Activated B cell treated with CpG ODN at 0.5 μM for 24 hours (primary cell): ENCODE data around the gene OAT. TPM values are rescaled to one million over a fixed set of nuclear protein-coding genes. Genes with fewer than 3 reads are reported as not detected.

Experiments
- ATAC-seq: fragments of 200-7000 bp; cut with Tn5 transposase; one replicate; pipeline ENCODE4 v1.10.0; 2021; ENCODE audit warnings: low read depth, mild to moderate bottlenecking, moderate library complexity
- CTCF ChIA-PET: fragments of 350-600 bp; sonication (Branson Sonifier 250); formaldehyde crosslinking; loops from one replicate; lab custom pipeline; 2021; ENCODE audit warnings: antibody characterized with exemption; lab: Charles Lee
- POLR2A ChIA-PET: fragments of 350-600 bp; sonication (Branson Sonifier 250); formaldehyde crosslinking; loops from one replicate; lab custom pipeline; 2021; ENCODE audit warnings: antibody characterized with exemption; lab: Charles Lee
- DNase-seq: peaks from one replicate; pipeline ENCODE4 v3.0.0; 2022
- H3K27ac Mint-ChIP-seq: one replicate; pipeline ENCODE4 v1.8.0; 2020; ENCODE audit warnings: mixed read lengths
- H3K27me3 Mint-ChIP-seq: one replicate; pipeline ENCODE4 v1.8.0; 2021; ENCODE audit warnings: mixed read lengths
- H3K36me3 Mint-ChIP-seq: one replicate; pipeline ENCODE4 v1.8.0; 2021; ENCODE audit warnings: low read depth, mixed read lengths
- H3K4me1 Mint-ChIP-seq: one replicate; pipeline ENCODE4 v1.8.0; 2021; ENCODE audit warnings: mixed read lengths
- H3K4me3 Mint-ChIP-seq: one replicate; pipeline ENCODE4 v1.8.0; 2020; ENCODE audit warnings: mild to moderate bottlenecking, mixed read lengths
- H3K9me3 Mint-ChIP-seq: one replicate; pipeline ENCODE4 v1.8.0; 2020; ENCODE audit warnings: mixed read lengths
- CTCF ChIP-seq: fragments of 200-600 bp; IDR thresholded peaks from one replicate; pipeline ENCODE4 v1.8.0; 2022; ENCODE audit warnings: antibody characterized with exemption, mild to moderate bottlenecking
- intact Hi-C: fragments of 100-400 bp; cut with micrococcal nuclease; formaldehyde crosslinking; loops from one replicate; pipeline ENCODE4 v1.15.1; 2024
- total RNA-seq: library from RNA; stranded (reverse); gene quantifications from 2 replicates; pipeline ENCODE4 v1.2.3, GENCODE V29; 2022

Gene OAT
- total RNA-seq, result 19.6 and 20.1 TPM in 2 replicates

- peak; percentile 92 for DNase-seq
- POLR2A ChIA-PET, result interaction anchor here (0.7 to 1.0 kb wide), 5 partner anchors 15 to 202 kb away, joined by 3 to 5 read pairs (median 3); partner anchors contain the start of gene LHPP
- peaks cover 12% of the 10 kb centered on the region for H3K4me1 Mint-ChIP-seq
- no peaks in the 10 kb centered on the region for H3K9me3 Mint-ChIP-seq
- peak within 1 kb of the TSS; percentile 46 for H3K27ac Mint-ChIP-seq
- no peak for TF ChIP-seq CTCF
- peak; percentile 97 for ATAC-seq
- H3K36me3 Mint-ChIP-seq, result no peaks in the 10 kb centered on the region
- peaks cover 19% of the 10 kb centered on the region for H3K27me3 Mint-ChIP-seq
- peak within 1 kb of the TSS; percentile 82 for H3K4me3 Mint-ChIP-seq
- CTCF ChIA-PET, result interaction anchor here (0.7 to 3.6 kb wide), 2 partner anchors 15 to 43 kb away, joined by 4 to 11 read pairs; partner anchors contain the start of gene LHPP
- intact Hi-C loops, result loop anchor here (1.0 to 5.0 kb wide), 9 partner anchors 16 to 1412 kb away; partner anchors contain the start of genes ABRAXAS2, ACADSB, BUB3 and IKZF5
These were observed at the start of gene OAT for GRCh38 chr10:124418726-124419501. Gene OAT (minus strand): TSS chr10:124418923. CDS start chr10:124412171, 6,752 bp downstream.

GRCh38 chr10:124467165-124467564 lies 48.4 kb upstream of the OAT start:
- H3K27me3 Mint-ChIP-seq, result no peaks in the 10 kb centered on the region
- H3K27ac Mint-ChIP-seq, result no peak overlapping the region
- peaks cover 10% of the 10 kb centered on the region for H3K36me3 Mint-ChIP-seq
- intact Hi-C loops, result loop anchor here (10.0 kb wide), 1 partner anchor 1258 kb away; no protein-coding TSS in a partner anchor
- DNase-seq (no peak), ATAC-seq (no peak)
- ChIA-PET CTCF (no interaction called here), POLR2A (no interaction called here)
- no peaks in the 10 kb centered on the region for H3K9me3 Mint-ChIP-seq
- no peak for TF ChIP-seq CTCF
- H3K4me3 Mint-ChIP-seq, result no peak overlapping the region
- peaks cover 33% of the 10 kb centered on the region for H3K4me1 Mint-ChIP-seq

GRCh38 chr10:124465777-124466488 lies 47.2 kb upstream of the OAT start:
- POLR2A ChIA-PET, result no interaction called here
- peak overlapping the region; percentile 53 for H3K4me3 Mint-ChIP-seq
- H3K27ac Mint-ChIP-seq, result peak overlapping the region; percentile 88

GRCh38 chr10:124465003-124465776 lies 46.5 kb upstream of the OAT start:
- Mint-ChIP-seq H3K36me3 (peaks cover 6% of the 10 kb centered on the region), H3K9me3 (no peaks in the 10 kb centered on the region), H3K4me1 (peaks cover 37% of the 10 kb centered on the region), H3K27me3 (no peaks in the 10 kb centered on the region), H3K27ac (peak overlapping the region; percentile 88), H3K4me3 (peak overlapping the region; percentile 53)
- DNase-seq (no peak), ATAC-seq (peak; percentile 38)
- TF ChIP-seq CTCF, result no peak
- CTCF ChIA-PET, result no interaction called here
- POLR2A ChIA-PET, result no interaction called here
- intact Hi-C loops, result loop anchor here (1.0 to 10.0 kb wide), 2 partner anchors 280 to 1260 kb away; no protein-coding TSS in a partner anchor

More at GRCh38 chr10:124465777-124466488, 47.2 kb upstream of the OAT start:
- H3K27me3 Mint-ChIP-seq, result no peaks in the 10 kb centered on the region
- TF ChIP-seq CTCF, result no peak
- DNase-seq (no peak), ATAC-seq (no peak)
- H3K36me3 Mint-ChIP-seq, result peaks cover 8% of the 10 kb centered on the region
- H3K9me3 Mint-ChIP-seq, result no peaks in the 10 kb centered on the region
- CTCF ChIA-PET, result no interaction called here
- intact Hi-C loops, result loop anchor here (1.0 to 10.0 kb wide), 2 partner anchors 279 to 1259 kb away; no protein-coding TSS in a partner anchor
- H3K4me1 Mint-ChIP-seq, result peaks cover 37% of the 10 kb centered on the region
